Liver (tissue), 3 donors: ENCODE measurements around the gene MS4A15.

Experiments used
- EGR1 ChIP-seq, 2 donors: IDR thresholded peaks; 2 replicates each; pipeline ENCODE4 v1.6.1; 2016 to 2018; ENCODE audit warnings: antibody characterized with exemption in 2 of 2, low read depth in 2 of 2
- RAD21 ChIP-seq, 2 donors: IDR thresholded peaks; 2 replicates each; pipeline ENCODE4 v1.6.1; 2016; ENCODE audit warnings: antibody characterized with exemption in 2 of 2, mild to moderate bottlenecking in 2 of 2
- RXRA ChIP-seq, 2 donors: IDR thresholded peaks; 2 replicates each; pipeline ENCODE4 v1.6.1; 2017 to 2018; ENCODE audit warnings: antibody characterized with exemption in 2 of 2, mild to moderate bottlenecking in 1 of 2
- SP1 ChIP-seq: IDR thresholded peaks from 2 replicates; pipeline ENCODE4 v1.6.1; 2018; ENCODE audit warnings: antibody characterized with exemption, mild to moderate bottlenecking
- TAF1 ChIP-seq: conservative IDR thresholded peaks from 2 replicates; pipeline ENCODE4 v1.6.1; 2016; ENCODE audit warnings: antibody characterized with exemption, mild to moderate bottlenecking
- YY1 ChIP-seq: IDR thresholded peaks from 2 replicates; pipeline ENCODE4 v1.6.1; 2016; ENCODE audit warnings: antibody characterized with exemption, mild to moderate bottlenecking
- TF ChIP-seq, protein P1 (sequence below): fragments of 150-350 bp; IDR thresholded peaks from 2 replicates; pipeline ENCODE4 v1.5.1; 2017; ENCODE audit warnings: improper control_type of control experiment, low read depth, low read length; ENCODE audit not compliant: missing input control
- TF ChIP-seq, protein P2 (sequence below): IDR thresholded peaks from 2 replicates; pipeline ENCODE4 v1.6.1; 2016; ENCODE audit warnings: antibody characterized with exemption
- TF ChIP-seq, protein P3 (sequence below): IDR thresholded peaks from 2 replicates; pipeline ENCODE4 v1.6.1; 2016; ENCODE audit warnings: antibody characterized with exemption, mild to moderate bottlenecking
- donor health status: healthy.
- donor health status: healthy.

DNA sequence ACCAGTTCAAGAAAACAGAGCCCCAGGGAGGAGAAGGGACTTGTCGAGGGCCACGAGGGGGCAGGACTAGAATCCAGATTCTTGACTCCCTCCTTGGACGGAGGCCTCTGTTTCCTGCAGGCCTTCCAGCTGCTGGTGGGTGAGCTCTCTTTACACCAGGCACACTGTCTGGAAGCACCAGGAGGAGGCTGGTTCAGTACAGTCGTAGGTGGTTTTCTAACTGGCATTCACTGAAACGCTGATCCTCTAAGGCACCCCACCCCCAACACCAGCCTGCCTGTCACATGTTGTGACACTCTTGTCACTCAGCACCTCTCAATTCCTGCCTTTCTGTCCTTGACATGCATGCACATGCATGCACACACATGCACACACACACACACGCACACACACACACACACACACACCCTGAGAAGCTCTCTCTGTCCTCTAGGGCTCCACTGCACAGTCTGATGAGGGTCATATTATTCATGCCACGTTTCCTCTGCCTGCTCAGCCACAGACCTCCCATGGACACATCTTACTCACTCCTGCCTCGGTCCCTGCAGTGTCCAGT lies 29.2 kb downstream of the MS4A15 start:
- TF ChIP-seq, protein P1, sequence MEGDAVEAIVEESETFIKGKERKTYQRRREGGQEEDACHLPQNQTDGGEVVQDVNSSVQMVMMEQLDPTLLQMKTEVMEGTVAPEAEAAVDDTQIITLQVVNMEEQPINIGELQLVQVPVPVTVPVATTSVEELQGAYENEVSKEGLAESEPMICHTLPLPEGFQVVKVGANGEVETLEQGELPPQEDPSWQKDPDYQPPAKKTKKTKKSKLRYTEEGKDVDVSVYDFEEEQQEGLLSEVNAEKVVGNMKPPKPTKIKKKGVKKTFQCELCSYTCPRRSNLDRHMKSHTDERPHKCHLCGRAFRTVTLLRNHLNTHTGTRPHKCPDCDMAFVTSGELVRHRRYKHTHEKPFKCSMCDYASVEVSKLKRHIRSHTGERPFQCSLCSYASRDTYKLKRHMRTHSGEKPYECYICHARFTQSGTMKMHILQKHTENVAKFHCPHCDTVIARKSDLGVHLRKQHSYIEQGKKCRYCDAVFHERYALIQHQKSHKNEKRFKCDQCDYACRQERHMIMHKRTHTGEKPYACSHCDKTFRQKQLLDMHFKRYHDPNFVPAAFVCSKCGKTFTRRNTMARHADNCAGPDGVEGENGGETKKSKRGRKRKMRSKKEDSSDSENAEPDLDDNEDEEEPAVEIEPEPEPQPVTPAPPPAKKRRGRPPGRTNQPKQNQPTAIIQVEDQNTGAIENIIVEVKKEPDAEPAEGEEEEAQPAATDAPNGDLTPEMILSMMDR: no peak
- TF ChIP-seq, protein P2, sequence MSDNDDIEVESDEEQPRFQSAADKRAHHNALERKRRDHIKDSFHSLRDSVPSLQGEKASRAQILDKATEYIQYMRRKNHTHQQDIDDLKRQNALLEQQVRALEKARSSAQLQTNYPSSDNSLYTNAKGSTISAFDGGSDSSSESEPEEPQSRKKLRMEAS: no peak
- TF ChIP-seq TAF1 (no peak), RXRA (IDR thresholded peaks at IDR 0.05) (no peak), YY1 (no peak), RAD21 (IDR thresholded peaks at IDR 0.05) (no peak), EGR1 (IDR thresholded peaks at IDR 0.05; ENCODE audit: low read depth in 2 of 2) (no peak), SP1 (no peak)
- TF ChIP-seq, protein P3, sequence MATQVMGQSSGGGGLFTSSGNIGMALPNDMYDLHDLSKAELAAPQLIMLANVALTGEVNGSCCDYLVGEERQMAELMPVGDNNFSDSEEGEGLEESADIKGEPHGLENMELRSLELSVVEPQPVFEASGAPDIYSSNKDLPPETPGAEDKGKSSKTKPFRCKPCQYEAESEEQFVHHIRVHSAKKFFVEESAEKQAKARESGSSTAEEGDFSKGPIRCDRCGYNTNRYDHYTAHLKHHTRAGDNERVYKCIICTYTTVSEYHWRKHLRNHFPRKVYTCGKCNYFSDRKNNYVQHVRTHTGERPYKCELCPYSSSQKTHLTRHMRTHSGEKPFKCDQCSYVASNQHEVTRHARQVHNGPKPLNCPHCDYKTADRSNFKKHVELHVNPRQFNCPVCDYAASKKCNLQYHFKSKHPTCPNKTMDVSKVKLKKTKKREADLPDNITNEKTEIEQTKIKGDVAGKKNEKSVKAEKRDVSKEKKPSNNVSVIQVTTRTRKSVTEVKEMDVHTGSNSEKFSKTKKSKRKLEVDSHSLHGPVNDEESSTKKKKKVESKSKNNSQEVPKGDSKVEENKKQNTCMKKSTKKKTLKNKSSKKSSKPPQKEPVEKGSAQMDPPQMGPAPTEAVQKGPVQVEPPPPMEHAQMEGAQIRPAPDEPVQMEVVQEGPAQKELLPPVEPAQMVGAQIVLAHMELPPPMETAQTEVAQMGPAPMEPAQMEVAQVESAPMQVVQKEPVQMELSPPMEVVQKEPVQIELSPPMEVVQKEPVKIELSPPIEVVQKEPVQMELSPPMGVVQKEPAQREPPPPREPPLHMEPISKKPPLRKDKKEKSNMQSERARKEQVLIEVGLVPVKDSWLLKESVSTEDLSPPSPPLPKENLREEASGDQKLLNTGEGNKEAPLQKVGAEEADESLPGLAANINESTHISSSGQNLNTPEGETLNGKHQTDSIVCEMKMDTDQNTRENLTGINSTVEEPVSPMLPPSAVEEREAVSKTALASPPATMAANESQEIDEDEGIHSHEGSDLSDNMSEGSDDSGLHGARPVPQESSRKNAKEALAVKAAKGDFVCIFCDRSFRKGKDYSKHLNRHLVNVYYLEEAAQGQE: no peak
